Glutamatergic neuron (in vitro differentiated cells): ENCODE measurements around the gene CNTNAP2. TPM values are rescaled to one million over a fixed set of nuclear protein-coding genes. Genes with fewer than 3 reads are reported as not detected.

ENCODE experiments used
- DNase-seq: peaks from one replicate; pipeline ENCODE4 v3.0.0; 2022
- H3K27ac Mint-ChIP-seq: one replicate; pipeline ENCODE4 v1.8.0; 2020; ENCODE audit warnings: mild to moderate bottlenecking, mixed read lengths, inconsistent platforms; ENCODE audit not compliant: unreplicated experiment
- H3K27me3 Mint-ChIP-seq: one replicate; pipeline ENCODE4 v1.8.0; 2020; ENCODE audit warnings: mild to moderate bottlenecking, moderate library complexity, mixed read lengths, inconsistent platforms; ENCODE audit not compliant: unreplicated experiment
- H3K36me3 Mint-ChIP-seq: one replicate; pipeline ENCODE4 v1.8.0; 2020; ENCODE audit warnings: mild to moderate bottlenecking, mixed read lengths, inconsistent platforms; ENCODE audit not compliant: unreplicated experiment
- H3K4me1 Mint-ChIP-seq: one replicate; pipeline ENCODE4 v1.8.0; 2020; ENCODE audit warnings: mild to moderate bottlenecking, low read depth, mixed read lengths, inconsistent platforms; ENCODE audit not compliant: unreplicated experiment
- H3K4me3 Mint-ChIP-seq: one replicate; pipeline ENCODE4 v1.8.0; 2020; ENCODE audit warnings: mild to moderate bottlenecking, mixed read lengths, inconsistent platforms; ENCODE audit not compliant: unreplicated experiment
- H3K9me3 Mint-ChIP-seq: one replicate; pipeline ENCODE4 v1.8.0; 2020; ENCODE audit warnings: mild to moderate bottlenecking, moderate library complexity, mixed read lengths, inconsistent platforms; ENCODE audit not compliant: unreplicated experiment
- CTCF ChIP-seq: fragments of 200-600 bp; sonication (generic); IDR thresholded peaks from one replicate; pipeline ENCODE4 v1.5.0; 2021; ENCODE audit not compliant: partially characterized antibody, unreplicated experiment
- total RNA-seq: library from RNA; stranded (reverse); fragmentation: NEBNext Ultra II Directional; extraction: Animal tissue kit (Norgen Biotek cat#: 25700); gene quantifications from one replicate; pipeline ENCODE4 v1.2.1, GENCODE V29; 2021; ENCODE audit not compliant: unreplicated experiment

CNTNAP2 gene
- total RNA-seq, 1 donor from 2014 or later: 25.8 TPM

DNA sequence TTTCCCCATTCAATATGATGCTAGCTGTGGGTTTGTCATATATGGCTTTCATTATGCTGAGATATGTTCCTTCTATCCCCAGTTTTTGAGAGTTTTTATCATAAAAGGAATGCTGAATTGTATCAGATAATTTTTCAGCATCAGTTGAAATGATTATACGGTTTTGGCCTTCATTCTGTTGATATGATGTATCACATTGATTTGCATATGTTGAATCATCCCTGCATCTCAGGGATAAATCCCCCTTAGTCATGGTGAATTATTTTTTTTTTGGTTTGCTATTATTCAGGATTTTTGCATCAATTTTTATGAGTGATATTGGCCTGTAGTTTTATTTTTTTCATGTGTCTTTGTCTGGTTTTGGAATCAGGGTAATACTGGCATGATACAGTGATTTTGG, 1321.6 kb downstream of the CNTNAP2 start:
- Mint-ChIP-seq H3K27ac (no peak overlapping the region), H3K4me1 (no peaks in the 10 kb centered on the region), H3K36me3 (peaks cover 16% of the 10 kb centered on the region), H3K27me3 (peaks cover 2% of the 10 kb centered on the region), H3K4me3 (no peak overlapping the region), H3K9me3 (no peaks in the 10 kb centered on the region)
- TF ChIP-seq CTCF: no peak
- DNase-seq: no peak

DNA sequence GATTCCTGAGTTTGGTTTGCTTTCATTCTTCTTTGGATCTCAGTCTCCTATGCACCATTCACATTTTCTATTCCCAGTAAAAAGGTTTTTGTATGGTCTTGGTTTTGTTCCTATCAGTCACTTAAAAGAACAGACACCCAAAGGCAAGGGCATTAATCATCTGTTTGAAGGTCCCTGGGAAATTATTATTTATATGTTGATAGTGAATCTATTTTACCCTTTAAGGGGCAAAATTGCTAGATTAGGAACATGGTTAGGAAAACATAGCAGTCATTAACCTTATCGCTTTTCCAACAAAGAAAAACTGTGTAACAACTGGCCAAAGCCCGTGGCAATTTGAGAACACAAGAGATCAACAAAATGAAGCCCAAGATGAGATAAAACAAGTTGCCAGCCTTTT, 1327.3 kb downstream of the CNTNAP2 start:
- H3K9me3 Mint-ChIP-seq: no peaks in the 10 kb centered on the region
- TF ChIP-seq CTCF: no peak
- H3K36me3 Mint-ChIP-seq: peaks cover 16% of the 10 kb centered on the region
- no peak overlapping the region for H3K27ac Mint-ChIP-seq
- DNase-seq: no peak
- no peak overlapping the region for H3K4me3 Mint-ChIP-seq
- H3K27me3 Mint-ChIP-seq: peaks cover 2% of the 10 kb centered on the region
- H3K4me1 Mint-ChIP-seq: no peaks in the 10 kb centered on the region

DNA sequence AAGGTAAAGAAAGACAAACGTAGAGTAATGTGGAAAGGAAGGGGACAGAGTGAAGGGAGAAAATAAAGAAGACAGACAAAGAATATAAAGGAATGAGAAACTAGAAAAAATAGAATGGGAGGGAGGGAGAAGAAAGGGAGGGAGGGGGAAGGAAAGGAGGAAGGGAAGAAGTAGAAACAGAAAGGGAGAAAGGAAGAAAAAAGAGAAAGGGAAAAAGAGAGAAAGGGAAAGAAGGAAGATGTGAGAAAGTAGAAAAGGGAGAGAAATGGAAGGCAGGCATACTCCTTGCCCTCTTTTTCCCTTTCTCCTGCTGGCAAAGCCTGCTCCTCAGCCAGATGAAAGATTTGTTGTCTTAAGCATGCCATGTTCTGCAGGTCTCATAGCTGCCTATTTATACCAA, 1336.2 kb downstream of the CNTNAP2 start:
- Mint-ChIP-seq H3K4me3 (no peak overlapping the region), H3K27ac (no peak overlapping the region), H3K4me1 (no peaks in the 10 kb centered on the region), H3K27me3 (no peaks in the 10 kb centered on the region), H3K36me3 (no peaks in the 10 kb centered on the region), H3K9me3 (no peaks in the 10 kb centered on the region)
- DNase-seq: no peak
- TF ChIP-seq CTCF: no peak

GRCh38 chr7:147465223-147465622, 1348.6 kb downstream of the CNTNAP2 start:
- Mint-ChIP-seq H3K4me1 (no peaks in the 10 kb centered on the region), H3K9me3 (peaks cover 1% of the 10 kb centered on the region), H3K4me3 (no peak overlapping the region), H3K36me3 (no peaks in the 10 kb centered on the region), H3K27me3 (no peaks in the 10 kb centered on the region), H3K27ac (no peak overlapping the region)
- DNase-seq: no peak
- no peak for TF ChIP-seq CTCF

DNA sequence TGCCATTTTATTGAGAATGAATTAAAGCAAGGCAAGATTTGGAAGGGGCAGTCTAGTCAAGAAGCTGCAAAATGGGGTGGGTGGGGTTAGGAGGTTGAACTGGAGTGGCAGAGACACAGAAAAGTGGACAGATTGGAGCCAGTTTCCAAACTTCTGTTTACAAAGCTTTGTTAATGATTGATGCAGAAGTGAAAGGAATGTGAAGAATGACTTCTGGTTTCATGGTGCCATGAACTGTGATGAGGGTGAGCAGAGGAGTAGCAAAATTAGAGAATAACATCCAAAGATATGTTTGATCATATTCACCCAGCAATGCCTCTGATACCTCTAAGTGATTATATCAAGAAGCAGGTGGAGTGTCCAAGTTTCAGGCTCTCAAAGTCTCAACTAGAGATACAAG, 1356.0 kb downstream of the CNTNAP2 start:
- no peaks in the 10 kb centered on the region for H3K27me3 Mint-ChIP-seq
- H3K27ac Mint-ChIP-seq: no peak overlapping the region
- TF ChIP-seq CTCF: no peak
- H3K4me3 Mint-ChIP-seq: no peak overlapping the region
- no peak for DNase-seq
- no peaks in the 10 kb centered on the region for H3K4me1 Mint-ChIP-seq
- H3K36me3 Mint-ChIP-seq: no peaks in the 10 kb centered on the region
- H3K9me3 Mint-ChIP-seq: peaks cover 1% of the 10 kb centered on the region
